Common myeloid progenitor, CD34-positive (primary cell): ENCODE results near the gene ERBB4.

ENCODE experiments used
- CTCF ChIA-PET: fragments of 350-600 bp; sonication (Branson Sonifier 250); formaldehyde crosslinking; loops from one replicate; lab custom pipeline; 2021; ENCODE audit warnings: antibody characterized with exemption; lab: Charles Lee
- POLR2A ChIA-PET: fragments of 350-600 bp; sonication (Branson Sonifier 250); formaldehyde crosslinking; loops from one replicate; lab custom pipeline; 2021; ENCODE audit warnings: antibody characterized with exemption; lab: Charles Lee
- DNase-seq, 3 donors: peaks; one replicate each; pipeline versions ENCODE4 v3.0.0 to v3.0.0-alpha.2; 2013
- H3K27ac ChIP-seq, 2 experiments: 1 replicate in 1 of 2; 2 replicates in 1 of 2; pipeline ENCODE4 v1.7.0; 2013; ENCODE audit warnings: inconsistent platforms in 2 of 2, low read length in 2 of 2, mild to moderate bottlenecking in 2 of 2, low read depth in 1 of 2, moderate library complexity in 1 of 2; ENCODE audit not compliant: severe bottlenecking in 2 of 2, insufficient read depth in 1 of 2, poor library complexity in 1 of 2
- H3K27me3 ChIP-seq, 5 experiments: replicated peaks in 2 of 5; 1 replicate in 3 of 5; 2 replicates in 2 of 5; pipeline versions ENCODE4 v1.6.1 to v1.7.0; 2013; ENCODE audit warnings: low read length in 4 of 5, mild to moderate bottlenecking in 2 of 5, moderate library complexity in 2 of 5, inconsistent platforms in 1 of 5; ENCODE audit not compliant: insufficient read depth in 5 of 5, control insufficient read depth in 4 of 5
- H3K36me3 ChIP-seq, 4 experiments: 1 replicate in 2 of 4; 2 replicates in 2 of 4; pipeline versions ENCODE4 v1.6.1 to v1.7.0; 2013; ENCODE audit warnings: low read length in 3 of 4, control low read depth in 1 of 4, mild to moderate bottlenecking in 1 of 4; ENCODE audit not compliant: control insufficient read depth in 4 of 4, insufficient read depth in 4 of 4
- H3K4me1 ChIP-seq, 4 experiments: 1 replicate in 3 of 4; 2 replicates in 1 of 4; pipeline versions ENCODE4 v1.6.1 to v1.7.1; 2013; ENCODE audit warnings: low read length in 3 of 4, mild to moderate bottlenecking in 3 of 4, control low read depth in 1 of 4, inconsistent platforms in 1 of 4, moderate library complexity in 1 of 4; ENCODE audit not compliant: control insufficient read depth in 4 of 4, insufficient read depth in 4 of 4; ENCODE audit errors: control extremely low read depth in 1 of 4
- H3K4me3 ChIP-seq, 7 experiments: 1 replicate in 4 of 7; 2 replicates in 3 of 7; pipeline versions ENCODE4 v1.5.1 to v1.7.0; 2013; ENCODE audit warnings: mild to moderate bottlenecking in 7 of 7, low read length in 6 of 7, moderate library complexity in 6 of 7, inconsistent platforms in 2 of 7, low read depth in 2 of 7, control low read depth in 1 of 7; ENCODE audit not compliant: insufficient read depth in 4 of 7, control insufficient read depth in 1 of 7; ENCODE audit errors: extremely low read depth in 1 of 7
- H3K9me3 ChIP-seq, 5 experiments: 1 replicate in 4 of 5; 2 replicates in 1 of 5; pipeline versions ENCODE4 v1.6.1 to v1.7.1; 2013; ENCODE audit warnings: low read length in 4 of 5, mild to moderate bottlenecking in 2 of 5, inconsistent platforms in 1 of 5, low read depth in 1 of 5, moderate library complexity in 1 of 5; ENCODE audit not compliant: control insufficient read depth in 4 of 5, insufficient read depth in 2 of 5; ENCODE audit errors: control extremely low read depth in 1 of 5
- WGBS: methylation state at CpG from one replicate; pipeline ENCODE4 v1.1.5; 2013; ENCODE audit not compliant: insufficient coverage; 5-methylcytosine and 5-hydroxymethylcytosine counted together

Gene ERBB4

GRCh38 chr2:211766689-211767088 lies 771.9 kb downstream of the ERBB4 start:
- H3K4me1 ChIP-seq, result no peaks in the 10 kb centered on the region
- 62% methylated on average over 3 of the region's 5 CpGs for WGBS
- no peak overlapping the region for H3K27ac ChIP-seq
- H3K4me3 ChIP-seq, result no peak overlapping the region
- no peaks in the 10 kb centered on the region for H3K27me3 ChIP-seq
- no peaks in the 10 kb centered on the region for H3K36me3 ChIP-seq
- no peaks in the 10 kb centered on the region for H3K9me3 ChIP-seq
- DNase-seq, result no peak
- POLR2A ChIA-PET, result no interaction called here
- CTCF ChIA-PET, result no interaction called here

- WGBS, result 74% methylated on average over 2 of the region's 3 CpGs
- POLR2A ChIA-PET, result no interaction called here
- CTCF ChIA-PET, result no interaction called here
- no peaks in the 10 kb centered on the region for H3K27me3 ChIP-seq
- H3K4me3 ChIP-seq, result no peak overlapping the region
- no peak for DNase-seq
- H3K4me1 ChIP-seq, result no peaks in the 10 kb centered on the region
- H3K27ac ChIP-seq, result no peak overlapping the region
- no peaks in the 10 kb centered on the region for H3K36me3 ChIP-seq
- H3K9me3 ChIP-seq, result no peaks in the 10 kb centered on the region
Observed at GRCh38 chr2:211762479-211762878, 776.1 kb downstream of the ERBB4 start.

GRCh38 chr2:211760103-211760502 lies 778.5 kb downstream of the ERBB4 start:
- ChIA-PET POLR2A (interaction anchor here (0.6 kb wide), 1 partner anchor 783 kb away, joined by 3 read pairs; no protein-coding TSS in a partner anchor), CTCF (no interaction called here)
- no peak for DNase-seq
- Histone ChIP-seq H3K4me1 (no peaks in the 10 kb centered on the region), H3K27me3 (no peaks in the 10 kb centered on the region), H3K4me3 (no peak overlapping the region), H3K36me3 (no peaks in the 10 kb centered on the region), H3K27ac (no peak overlapping the region), H3K9me3 (no peaks in the 10 kb centered on the region)
- WGBS, result no CpG with 5 or more reads among the region's 1 CpG

GRCh38 chr2:211756266-211756665 lies 782.3 kb downstream of the ERBB4 start:
- H3K27me3 ChIP-seq, result no peaks in the 10 kb centered on the region
- POLR2A ChIA-PET, result no interaction called here
- no peaks in the 10 kb centered on the region for H3K36me3 ChIP-seq
- no peaks in the 10 kb centered on the region for H3K9me3 ChIP-seq
- CTCF ChIA-PET, result no interaction called here
- no peaks in the 10 kb centered on the region for H3K4me1 ChIP-seq
- DNase-seq, result no peak
- WGBS, result 100% methylated on average over 2 of the region's 2 CpGs
- H3K4me3 ChIP-seq, result no peak overlapping the region
- H3K27ac ChIP-seq, result no peak overlapping the region

GRCh38 chr2:211755187-211755586 lies 783.4 kb downstream of the ERBB4 start:
- no peak overlapping the region for H3K4me3 ChIP-seq
- H3K4me1 ChIP-seq, result no peaks in the 10 kb centered on the region
- H3K27me3 ChIP-seq, result no peaks in the 10 kb centered on the region
- DNase-seq, result no peak
- no peaks in the 10 kb centered on the region for H3K9me3 ChIP-seq
- H3K27ac ChIP-seq, result no peak overlapping the region
- ChIA-PET CTCF (interaction anchor here (2.5 kb wide), 1 partner anchor 11 kb away, joined by 7 read pairs; no protein-coding TSS in a partner anchor), POLR2A (no interaction called here)
- no peaks in the 10 kb centered on the region for H3K36me3 ChIP-seq
- no CpG with 5 or more reads among the region's 8 CpGs for WGBS

GRCh38 chr2:211751848-211752247 lies 786.8 kb downstream of the ERBB4 start:
- ChIA-PET CTCF (interaction anchor here (1.0 kb wide), 1 partner anchor 8 kb away, joined by 3 read pairs; no protein-coding TSS in a partner anchor), POLR2A (no interaction called here)
- no peaks in the 10 kb centered on the region for H3K27me3 ChIP-seq
- H3K4me3 ChIP-seq, result no peak overlapping the region
- no peaks in the 10 kb centered on the region for H3K9me3 ChIP-seq
- no peaks in the 10 kb centered on the region for H3K4me1 ChIP-seq
- DNase-seq, result no peak
- WGBS, result 88% methylated on average over 1 of the region's 3 CpGs
- no peak overlapping the region for H3K27ac ChIP-seq
- no peaks in the 10 kb centered on the region for H3K36me3 ChIP-seq

GRCh38 chr2:211748339-211748738 lies 790.3 kb downstream of the ERBB4 start:
- no CpG with 5 or more reads among the region's 1 CpG for WGBS
- POLR2A ChIA-PET, result no interaction called here
- CTCF ChIA-PET, result no interaction called here

More at GRCh38 chr2:211748339-211748738, 790.3 kb downstream of the ERBB4 start:
- H3K36me3 ChIP-seq, result no peaks in the 10 kb centered on the region
- H3K4me1 ChIP-seq, result no peaks in the 10 kb centered on the region
- H3K27ac ChIP-seq, result no peak overlapping the region
- no peaks in the 10 kb centered on the region for H3K9me3 ChIP-seq
- DNase-seq, result no peak
- no peaks in the 10 kb centered on the region for H3K27me3 ChIP-seq
- H3K4me3 ChIP-seq, result no peak overlapping the region
